GM12878 (cell line): ENCODE measurements around the gene CLASRP. TPM values are rescaled to one million over a fixed set of nuclear protein-coding genes. Genes with fewer than 3 reads are reported as not detected.
A peak's percentile ranks its signal among the peaks of the same experiment; 100 is the strongest.

Experiments
- CBX5 ChIP-seq: sonication (generic); IDR thresholded peaks from 2 replicates; pipeline ENCODE4 v1.6.1; 2016; ENCODE audit warnings: low read depth, moderate library complexity, mild to moderate bottlenecking, inconsistent platforms
- CHD1 ChIP-seq: IDR thresholded peaks from 2 replicates; pipeline ENCODE4 v1.6.1; 2012; ENCODE audit warnings: low read depth, low read length, improper control_type of control experiment
- FOXK2 ChIP-seq: fragments of 450-650 bp; IDR thresholded peaks from 2 replicates; pipeline ENCODE4 v1.6.1; 2017; ENCODE audit warnings: mild to moderate bottlenecking, moderate library complexity
- GABPA ChIP-seq: IDR thresholded peaks from 2 replicates; pipeline ENCODE4 v1.6.1; 2014; ENCODE audit warnings: antibody characterized with exemption, low read depth, mild to moderate bottlenecking, inconsistent platforms
- MYC ChIP-seq: IDR thresholded peaks from 2 replicates; pipeline ENCODE4 v1.6.1; 2011; ENCODE audit warnings: mild to moderate bottlenecking, low read length, moderate library complexity, inconsistent platforms; ENCODE audit not compliant: insufficient read depth, insufficient replicate concordance, insufficient read length, severe bottlenecking
- POLR2AphosphoS2 ChIP-seq: IDR thresholded peaks from 2 replicates; pipeline ENCODE4 v1.6.1; 2011; ENCODE audit warnings: low read depth, mild to moderate bottlenecking, low read length, improper control_type of control experiment, moderate library complexity
- RB1 ChIP-seq: fragments of 450-650 bp; formaldehyde crosslinking; IDR thresholded peaks from 2 replicates; pipeline ENCODE4 v1.6.1; 2017; ENCODE audit warnings: mild to moderate bottlenecking, borderline replicate concordance
- SMC3 ChIP-seq: IDR thresholded peaks from 2 replicates; pipeline ENCODE4 v1.6.1; 2011; ENCODE audit warnings: low read length, improper control_type of control experiment, borderline replicate concordance
- TAF1 ChIP-seq: IDR thresholded peaks from 2 replicates; pipeline ENCODE4 v1.6.1; 2011; ENCODE audit warnings: mild to moderate bottlenecking, low read depth, low read length, borderline replicate concordance
- polyA plus RNA-seq, 11 experiments: library from polyadenylated mRNA; depleted of rRNA in 4 of 11; unstranded in 6 of 11; stranded (reverse) in 5 of 11; fragments of >200 nt; fragmentation: Nextera tagmentation in 4 of 11; fragmentation: Illumina TruSeq in 1 of 11; extraction: Ambion mirVana in 4 of 11; extraction: Trizol in 1 of 11; gene quantifications; 1 replicate in 1 of 11; 2 replicates in 10 of 11; pipeline versions ENCODE4 v1.2.1 to v1.2.3, GENCODE V29; 2011 to 2016; ENCODE audit warnings: inconsistent platforms in 2 of 11, missing spikeins in 2 of 11, low read depth in 1 of 11
- total RNA-seq, 4 experiments: library from RNA; depleted of rRNA in 3 of 4; stranded (reverse); fragments of >200 nt in 3 of 4; fragmentation: Illumina TruSeq in 1 of 4; extraction: Trizol in 1 of 4; gene quantifications; 2 replicates each; pipeline versions ENCODE4 v1.2.1 to v1.2.3, GENCODE V29; 2013 to 2021
- TF ChIP-seq, protein P1 (sequence below): fragments of 450-650 bp; formaldehyde crosslinking; IDR thresholded peaks from 2 replicates; pipeline ENCODE4 v1.5.0; 2022; ENCODE audit warnings: mild to moderate bottlenecking, missing genetic modification characterization
- TF ChIP-seq, protein P2 (sequence below): fragments of 450-650 bp; IDR thresholded peaks from 2 replicates; pipeline ENCODE4 v1.6.1; 2018; ENCODE audit warnings: borderline replicate concordance, mild to moderate bottlenecking; ENCODE audit not compliant: partially characterized antibody
- TF ChIP-seq, protein P3 (sequence below): fragments of 450-650 bp; IDR thresholded peaks from 2 replicates; pipeline ENCODE4 v1.6.1; 2017; ENCODE audit warnings: mild to moderate bottlenecking, moderate library complexity
- TF ChIP-seq, protein P4 (sequence below): fragments of 450-650 bp; IDR thresholded peaks from 2 replicates; pipeline ENCODE4 v1.6.1; 2016; ENCODE audit warnings: mild to moderate bottlenecking
- TF ChIP-seq, protein P5 (sequence below): IDR thresholded peaks from 2 replicates; pipeline ENCODE4 v1.6.1; 2012; ENCODE audit warnings: low read depth, low read length, improper control_type of control experiment
- TF ChIP-seq, protein P6 (sequence below): fragments of 450-650 bp; IDR thresholded peaks from 2 replicates; pipeline ENCODE4 v1.6.1; 2017; ENCODE audit warnings: borderline replicate concordance

The CLASRP gene
- total and polyA plus RNA-seq, 10 of the 15 experiments (the other 5 are each of a cell fraction or from before 2014, with no cell fraction given) = 0.68 to 75.8 (median 30.2) TPM

DNA sequence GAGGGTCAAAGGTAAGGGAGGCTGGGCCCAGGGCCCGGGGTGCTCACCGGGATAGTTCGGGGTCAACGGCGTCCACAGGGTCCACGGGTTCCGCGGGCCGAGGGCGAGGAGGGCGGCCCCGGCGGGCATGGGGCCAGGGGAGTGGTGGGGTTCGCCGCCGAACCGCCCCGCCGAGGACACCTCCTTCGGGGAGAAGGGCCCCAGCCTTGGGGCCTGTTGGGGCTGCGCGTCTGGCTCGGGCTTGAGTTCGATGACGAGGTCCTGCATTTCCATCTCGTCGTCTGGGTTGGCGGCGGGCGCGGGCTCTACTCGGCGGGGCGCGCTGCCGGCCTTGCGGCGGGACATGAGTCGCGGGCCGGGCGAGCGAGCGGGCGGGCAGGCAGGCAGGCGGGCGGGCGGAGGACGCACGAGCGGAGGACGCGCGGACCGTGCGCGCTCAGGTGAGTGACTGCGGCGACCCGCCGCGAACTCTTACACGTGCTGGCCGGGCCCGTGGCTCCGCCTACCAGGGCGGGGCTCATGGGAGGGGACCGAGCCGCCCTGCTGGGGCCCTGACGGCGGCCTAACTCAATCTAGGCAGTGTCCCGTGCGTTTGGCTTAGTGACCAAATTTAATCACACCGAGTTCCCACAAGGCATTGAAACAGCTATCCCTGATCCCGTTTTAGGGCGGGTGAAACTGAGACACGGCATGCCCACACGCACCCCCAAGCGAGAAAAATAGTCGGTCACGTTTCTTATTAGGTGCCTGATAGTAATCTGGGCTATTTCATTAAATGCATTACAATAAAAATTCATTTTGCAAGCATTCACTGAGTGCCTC, 37.4 kb downstream of the CLASRP start, which contains the start of gene ZNF296 (continued):
- TF ChIP-seq, protein P1, sequence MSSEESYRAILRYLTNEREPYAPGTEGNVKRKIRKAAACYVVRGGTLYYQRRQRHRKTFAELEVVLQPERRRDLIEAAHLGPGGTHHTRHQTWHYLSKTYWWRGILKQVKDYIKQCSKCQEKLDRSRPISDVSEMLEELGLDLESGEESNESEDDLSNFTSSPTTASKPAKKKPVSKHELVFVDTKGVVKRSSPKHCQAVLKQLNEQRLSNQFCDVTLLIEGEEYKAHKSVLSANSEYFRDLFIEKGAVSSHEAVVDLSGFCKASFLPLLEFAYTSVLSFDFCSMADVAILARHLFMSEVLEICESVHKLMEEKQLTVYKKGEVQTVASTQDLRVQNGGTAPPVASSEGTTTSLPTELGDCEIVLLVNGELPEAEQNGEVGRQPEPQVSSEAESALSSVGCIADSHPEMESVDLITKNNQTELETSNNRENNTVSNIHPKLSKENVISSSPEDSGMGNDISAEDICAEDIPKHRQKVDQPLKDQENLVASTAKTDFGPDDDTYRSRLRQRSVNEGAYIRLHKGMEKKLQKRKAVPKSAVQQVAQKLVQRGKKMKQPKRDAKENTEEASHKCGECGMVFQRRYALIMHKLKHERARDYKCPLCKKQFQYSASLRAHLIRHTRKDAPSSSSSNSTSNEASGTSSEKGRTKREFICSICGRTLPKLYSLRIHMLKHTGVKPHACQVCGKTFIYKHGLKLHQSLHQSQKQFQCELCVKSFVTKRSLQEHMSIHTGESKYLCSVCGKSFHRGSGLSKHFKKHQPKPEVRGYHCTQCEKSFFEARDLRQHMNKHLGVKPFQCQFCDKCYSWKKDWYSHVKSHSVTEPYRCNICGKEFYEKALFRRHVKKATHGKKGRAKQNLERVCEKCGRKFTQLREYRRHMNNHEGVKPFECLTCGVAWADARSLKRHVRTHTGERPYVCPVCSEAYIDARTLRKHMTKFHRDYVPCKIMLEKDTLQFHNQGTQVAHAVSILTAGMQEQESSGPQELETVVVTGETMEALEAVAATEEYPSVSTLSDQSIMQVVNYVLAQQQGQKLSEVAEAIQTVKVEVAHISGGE (CRISPR knock-in tag) = peak; percentile 34
- TF ChIP-seq, protein P2, sequence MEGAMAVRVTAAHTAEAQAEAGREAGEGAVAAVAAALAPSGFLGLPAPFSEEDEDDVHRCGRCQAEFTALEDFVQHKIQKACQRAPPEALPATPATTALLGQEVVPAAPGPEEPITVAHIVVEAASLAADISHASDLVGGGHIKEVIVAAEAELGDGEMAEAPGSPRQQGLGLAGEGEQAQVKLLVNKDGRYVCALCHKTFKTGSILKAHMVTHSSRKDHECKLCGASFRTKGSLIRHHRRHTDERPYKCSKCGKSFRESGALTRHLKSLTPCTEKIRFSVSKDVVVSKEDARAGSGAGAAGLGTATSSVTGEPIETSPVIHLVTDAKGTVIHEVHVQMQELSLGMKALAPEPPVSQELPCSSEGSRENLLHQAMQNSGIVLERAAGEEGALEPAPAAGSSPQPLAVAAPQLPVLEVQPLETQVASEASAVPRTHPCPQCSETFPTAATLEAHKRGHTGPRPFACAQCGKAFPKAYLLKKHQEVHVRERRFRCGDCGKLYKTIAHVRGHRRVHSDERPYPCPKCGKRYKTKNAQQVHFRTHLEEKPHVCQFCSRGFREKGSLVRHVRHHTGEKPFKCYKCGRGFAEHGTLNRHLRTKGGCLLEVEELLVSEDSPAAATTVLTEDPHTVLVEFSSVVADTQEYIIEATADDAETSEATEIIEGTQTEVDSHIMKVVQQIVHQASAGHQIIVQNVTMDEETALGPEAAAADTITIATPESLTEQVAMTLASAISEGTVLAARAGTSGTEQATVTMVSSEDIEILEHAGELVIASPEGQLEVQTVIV = no peak
- no peak for TF ChIP-seq CBX5
- no peak for TF ChIP-seq CHD1
- TF ChIP-seq RB1 = peak; percentile 43; the same call in 1 of the 2 replicates
- TF ChIP-seq GABPA = no peak
- TF ChIP-seq, protein P3, sequence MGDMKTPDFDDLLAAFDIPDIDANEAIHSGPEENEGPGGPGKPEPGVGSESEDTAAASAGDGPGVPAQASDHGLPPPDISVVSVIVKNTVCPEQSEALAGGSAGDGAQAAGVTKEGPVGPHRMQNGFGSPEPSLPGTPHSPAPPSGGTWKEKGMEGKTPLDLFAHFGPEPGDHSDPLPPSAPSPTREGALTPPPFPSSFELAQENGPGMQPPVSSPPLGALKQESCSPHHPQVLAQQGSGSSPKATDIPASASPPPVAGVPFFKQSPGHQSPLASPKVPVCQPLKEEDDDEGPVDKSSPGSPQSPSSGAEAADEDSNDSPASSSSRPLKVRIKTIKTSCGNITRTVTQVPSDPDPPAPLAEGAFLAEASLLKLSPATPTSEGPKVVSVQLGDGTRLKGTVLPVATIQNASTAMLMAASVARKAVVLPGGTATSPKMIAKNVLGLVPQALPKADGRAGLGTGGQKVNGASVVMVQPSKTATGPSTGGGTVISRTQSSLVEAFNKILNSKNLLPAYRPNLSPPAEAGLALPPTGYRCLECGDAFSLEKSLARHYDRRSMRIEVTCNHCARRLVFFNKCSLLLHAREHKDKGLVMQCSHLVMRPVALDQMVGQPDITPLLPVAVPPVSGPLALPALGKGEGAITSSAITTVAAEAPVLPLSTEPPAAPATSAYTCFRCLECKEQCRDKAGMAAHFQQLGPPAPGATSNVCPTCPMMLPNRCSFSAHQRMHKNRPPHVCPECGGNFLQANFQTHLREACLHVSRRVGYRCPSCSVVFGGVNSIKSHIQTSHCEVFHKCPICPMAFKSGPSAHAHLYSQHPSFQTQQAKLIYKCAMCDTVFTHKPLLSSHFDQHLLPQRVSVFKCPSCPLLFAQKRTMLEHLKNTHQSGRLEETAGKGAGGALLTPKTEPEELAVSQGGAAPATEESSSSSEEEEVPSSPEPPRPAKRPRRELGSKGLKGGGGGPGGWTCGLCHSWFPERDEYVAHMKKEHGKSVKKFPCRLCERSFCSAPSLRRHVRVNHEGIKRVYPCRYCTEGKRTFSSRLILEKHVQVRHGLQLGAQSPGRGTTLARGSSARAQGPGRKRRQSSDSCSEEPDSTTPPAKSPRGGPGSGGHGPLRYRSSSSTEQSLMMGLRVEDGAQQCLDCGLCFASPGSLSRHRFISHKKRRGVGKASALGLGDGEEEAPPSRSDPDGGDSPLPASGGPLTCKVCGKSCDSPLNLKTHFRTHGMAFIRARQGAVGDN = peak; percentile 87
- TF ChIP-seq, protein P4, sequence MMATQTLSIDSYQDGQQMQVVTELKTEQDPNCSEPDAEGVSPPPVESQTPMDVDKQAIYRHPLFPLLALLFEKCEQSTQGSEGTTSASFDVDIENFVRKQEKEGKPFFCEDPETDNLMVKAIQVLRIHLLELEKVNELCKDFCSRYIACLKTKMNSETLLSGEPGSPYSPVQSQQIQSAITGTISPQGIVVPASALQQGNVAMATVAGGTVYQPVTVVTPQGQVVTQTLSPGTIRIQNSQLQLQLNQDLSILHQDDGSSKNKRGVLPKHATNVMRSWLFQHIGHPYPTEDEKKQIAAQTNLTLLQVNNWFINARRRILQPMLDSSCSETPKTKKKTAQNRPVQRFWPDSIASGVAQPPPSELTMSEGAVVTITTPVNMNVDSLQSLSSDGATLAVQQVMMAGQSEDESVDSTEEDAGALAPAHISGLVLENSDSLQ = peak; percentile 77
- TF ChIP-seq MYC = peak; percentile 31
- TF ChIP-seq POLR2AphosphoS2 = peak; percentile 26; the same call in 1 of the 2 replicates
- TF ChIP-seq FOXK2 = no peak
- TF ChIP-seq, protein P5, sequence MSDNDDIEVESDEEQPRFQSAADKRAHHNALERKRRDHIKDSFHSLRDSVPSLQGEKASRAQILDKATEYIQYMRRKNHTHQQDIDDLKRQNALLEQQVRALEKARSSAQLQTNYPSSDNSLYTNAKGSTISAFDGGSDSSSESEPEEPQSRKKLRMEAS = peak; percentile 79; the same call in 1 of the 2 replicates
- TF ChIP-seq, protein P6, sequence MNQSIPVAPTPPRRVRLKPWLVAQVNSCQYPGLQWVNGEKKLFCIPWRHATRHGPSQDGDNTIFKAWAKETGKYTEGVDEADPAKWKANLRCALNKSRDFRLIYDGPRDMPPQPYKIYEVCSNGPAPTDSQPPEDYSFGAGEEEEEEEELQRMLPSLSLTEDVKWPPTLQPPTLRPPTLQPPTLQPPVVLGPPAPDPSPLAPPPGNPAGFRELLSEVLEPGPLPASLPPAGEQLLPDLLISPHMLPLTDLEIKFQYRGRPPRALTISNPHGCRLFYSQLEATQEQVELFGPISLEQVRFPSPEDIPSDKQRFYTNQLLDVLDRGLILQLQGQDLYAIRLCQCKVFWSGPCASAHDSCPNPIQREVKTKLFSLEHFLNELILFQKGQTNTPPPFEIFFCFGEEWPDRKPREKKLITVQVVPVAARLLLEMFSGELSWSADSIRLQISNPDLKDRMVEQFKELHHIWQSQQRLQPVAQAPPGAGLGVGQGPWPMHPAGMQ = no peak
- peak; percentile 61; the same call in 1 of the 2 replicates for TF ChIP-seq TAF1
- TF ChIP-seq SMC3 = no peak
